HG02938 (cell line): ENCODE measurements around the gene CLCN7.
A peak's percentile ranks its signal among the peaks of the same experiment; 100 is the strongest.

Source experiments
- ATAC-seq: cut with Tn5 transposase; IDR thresholded peaks from one replicate; pipeline ENCODE4 v1.9.1; 2021; ENCODE audit warnings: mild to moderate bottlenecking, moderate library complexity; ENCODE audit not compliant: unreplicated experiment

The CLCN7 gene

GRCh38 chr16:1503110-1503955 lies 28.5 kb upstream of the CLCN7 start:
- no peak for ATAC-seq

GRCh38 chr16:1502092-1503004 lies 27.5 kb upstream of the CLCN7 start:
- ATAC-seq: no peak

- ATAC-seq: no peak
These were observed 26.8 kb upstream of the CLCN7 start for GRCh38 chr16:1501630-1502029.

GRCh38 chr16:1500465-1501150 lies 25.8 kb upstream of the CLCN7 start:
- no peak for ATAC-seq

- ATAC-seq: no peak
These were observed 25.1 kb upstream of the CLCN7 start for GRCh38 chr16:1499756-1500464.

- ATAC-seq: no peak
These were observed 24.3 kb upstream of the CLCN7 start for GRCh38 chr16:1498899-1499676.

- ATAC-seq: no peak
These were observed 22.3 kb upstream of the CLCN7 start for GRCh38 chr16:1497014-1497598.

- no peak for ATAC-seq
These were observed 21.6 kb upstream of the CLCN7 start for GRCh38 chr16:1496464-1496863.

GRCh38 chr16:1495889-1496262 lies 21.0 kb upstream of the CLCN7 start:
- no peak for ATAC-seq

- ATAC-seq: no peak
These were observed 20.5 kb upstream of the CLCN7 start for GRCh38 chr16:1495211-1495888.

- ATAC-seq: no peak
These were observed 19.9 kb upstream of the CLCN7 start for GRCh38 chr16:1494711-1495110.

GRCh38 chr16:1494129-1494640 lies 19.4 kb upstream of the CLCN7 start:
- no peak for ATAC-seq

- no peak for ATAC-seq
These were observed 18.9 kb upstream of the CLCN7 start for GRCh38 chr16:1493746-1494094.

- ATAC-seq: peak; percentile 55
These were observed 18.3 kb upstream of the CLCN7 start, which contains the start of gene TELO2 for GRCh38 chr16:1492923-1493745. Gene TELO2, plus strand, starts transcription at chr16:1493360. Its CDS starts 922 bp downstream, at chr16:1494282.

- no peak for ATAC-seq
These were observed 17.5 kb upstream of the CLCN7 start for GRCh38 chr16:1492082-1492922.

- ATAC-seq: no peak
These were observed 16.5 kb upstream of the CLCN7 start for GRCh38 chr16:1491327-1491726.

- ATAC-seq: no peak
These were observed 14.2 kb upstream of the CLCN7 start for GRCh38 chr16:1489077-1489476.
